SKM-1 treated with dmso at 0.1 percent for 144 hours (cell line): ENCODE results near the gene TPM3.
"Not testable (repeated sequence)": the region's sequence is repeated elsewhere in the genome, so short reads cannot be mapped to it uniquely, and the experiment has no call there.

Source experiments
- DNase-seq: peaks from one replicate; lab custom pipeline; 2025; ENCODE audit not compliant: unreplicated experiment; lab: John Stamatoyannopoulos, UW

Gene TPM3

GRCh38 chr1:154206196-154206595 lies 14.3 kb upstream of the TPM3 start, which contains the start of gene CFAP141:
Gene CFAP141, minus strand, starts transcription at chr1:154206333. Its CDS starts 26 bp downstream, at chr1:154206307.
- DNase-seq = no peak

- DNase-seq = not testable (repeated sequence)
Measured at GRCh38 chr1:154205778-154206177, 13.9 kb upstream of the TPM3 start.

GRCh38 chr1:154199563-154199879 lies 7.6 kb upstream of the TPM3 start:
- DNase-seq = no peak

GRCh38 chr1:154198756-154199562 lies 7.1 kb upstream of the TPM3 start:
- DNase-seq = peak; percentile 42

- DNase-seq = no peak
Measured at GRCh38 chr1:154193821-154194220, 1.9 kb upstream of the TPM3 start.

- DNase-seq = no peak
Measured at GRCh38 chr1:154192476-154192875, 576 bp upstream of the TPM3 start.

GRCh38 chr1:154190550-154190949 lies 1.4 kb downstream of the TPM3 start:
- DNase-seq = no peak

- no peak for DNase-seq
Measured at GRCh38 chr1:154186852-154187501, 4.9 kb downstream of the TPM3 start.

- peak; percentile 77 for DNase-seq
Measured at GRCh38 chr1:154186177-154186576, 5.7 kb downstream of the TPM3 start.

GRCh38 chr1:154183046-154183915 lies 8.6 kb downstream of the TPM3 start:
- peak; percentile 99 for DNase-seq

- peak; percentile 99 for DNase-seq
Measured at GRCh38 chr1:154182344-154183045, 9.4 kb downstream of the TPM3 start.

- DNase-seq = no peak
Measured at GRCh38 chr1:154181944-154182343, 10.0 kb downstream of the TPM3 start.

- peak; percentile 96 for DNase-seq
Measured at GRCh38 chr1:154179946-154180687, 11.8 kb downstream of the TPM3 start.

GRCh38 chr1:154178911-154179811 lies 12.7 kb downstream of the TPM3 start:
- no peak for DNase-seq

GRCh38 chr1:154178013-154178412 lies 13.9 kb downstream of the TPM3 start:
- DNase-seq = no peak

- no peak for DNase-seq
Measured at GRCh38 chr1:154176337-154176736, 15.6 kb downstream of the TPM3 start.

- no peak for DNase-seq
Measured at GRCh38 chr1:154174654-154175053, 17.2 kb downstream of the TPM3 start.

- no peak for DNase-seq
Measured at GRCh38 chr1:154171880-154172279, 20.0 kb downstream of the TPM3 start.

- DNase-seq = no peak
Measured at GRCh38 chr1:154171223-154171583, 20.7 kb downstream of the TPM3 start.
